ENCODE data around the gene GRID2IP.

Gene GRID2IP

DNA sequence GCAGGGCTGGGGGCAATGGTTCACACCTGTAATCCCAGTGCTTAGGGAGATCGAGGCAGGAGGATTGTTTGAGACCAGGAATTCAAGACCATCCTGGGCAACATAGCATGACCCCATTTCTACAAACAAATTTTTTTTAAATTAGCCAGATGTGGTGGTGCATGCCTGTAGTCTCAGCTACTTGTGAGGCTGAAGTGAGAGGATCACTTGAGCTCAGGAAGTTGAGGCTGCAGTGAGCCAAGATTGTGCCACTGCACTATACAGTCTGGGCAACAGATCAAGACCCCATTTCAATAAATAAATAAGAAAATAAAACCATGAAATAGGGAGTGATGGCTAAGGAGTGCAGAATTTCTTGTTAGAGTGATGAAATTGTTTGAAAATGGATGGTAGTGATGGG lies 8.9 kb downstream of the GRID2IP start:
- DNase-seq (ENCODE audit: low spot score): no peak
- Histone ChIP-seq H3K27ac (no peak overlapping the region), H3K4me3 (no peak overlapping the region)
- TF ChIP-seq, protein P1, sequence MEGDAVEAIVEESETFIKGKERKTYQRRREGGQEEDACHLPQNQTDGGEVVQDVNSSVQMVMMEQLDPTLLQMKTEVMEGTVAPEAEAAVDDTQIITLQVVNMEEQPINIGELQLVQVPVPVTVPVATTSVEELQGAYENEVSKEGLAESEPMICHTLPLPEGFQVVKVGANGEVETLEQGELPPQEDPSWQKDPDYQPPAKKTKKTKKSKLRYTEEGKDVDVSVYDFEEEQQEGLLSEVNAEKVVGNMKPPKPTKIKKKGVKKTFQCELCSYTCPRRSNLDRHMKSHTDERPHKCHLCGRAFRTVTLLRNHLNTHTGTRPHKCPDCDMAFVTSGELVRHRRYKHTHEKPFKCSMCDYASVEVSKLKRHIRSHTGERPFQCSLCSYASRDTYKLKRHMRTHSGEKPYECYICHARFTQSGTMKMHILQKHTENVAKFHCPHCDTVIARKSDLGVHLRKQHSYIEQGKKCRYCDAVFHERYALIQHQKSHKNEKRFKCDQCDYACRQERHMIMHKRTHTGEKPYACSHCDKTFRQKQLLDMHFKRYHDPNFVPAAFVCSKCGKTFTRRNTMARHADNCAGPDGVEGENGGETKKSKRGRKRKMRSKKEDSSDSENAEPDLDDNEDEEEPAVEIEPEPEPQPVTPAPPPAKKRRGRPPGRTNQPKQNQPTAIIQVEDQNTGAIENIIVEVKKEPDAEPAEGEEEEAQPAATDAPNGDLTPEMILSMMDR (IDR thresholded peaks at IDR 0.05): no peak

DNA sequence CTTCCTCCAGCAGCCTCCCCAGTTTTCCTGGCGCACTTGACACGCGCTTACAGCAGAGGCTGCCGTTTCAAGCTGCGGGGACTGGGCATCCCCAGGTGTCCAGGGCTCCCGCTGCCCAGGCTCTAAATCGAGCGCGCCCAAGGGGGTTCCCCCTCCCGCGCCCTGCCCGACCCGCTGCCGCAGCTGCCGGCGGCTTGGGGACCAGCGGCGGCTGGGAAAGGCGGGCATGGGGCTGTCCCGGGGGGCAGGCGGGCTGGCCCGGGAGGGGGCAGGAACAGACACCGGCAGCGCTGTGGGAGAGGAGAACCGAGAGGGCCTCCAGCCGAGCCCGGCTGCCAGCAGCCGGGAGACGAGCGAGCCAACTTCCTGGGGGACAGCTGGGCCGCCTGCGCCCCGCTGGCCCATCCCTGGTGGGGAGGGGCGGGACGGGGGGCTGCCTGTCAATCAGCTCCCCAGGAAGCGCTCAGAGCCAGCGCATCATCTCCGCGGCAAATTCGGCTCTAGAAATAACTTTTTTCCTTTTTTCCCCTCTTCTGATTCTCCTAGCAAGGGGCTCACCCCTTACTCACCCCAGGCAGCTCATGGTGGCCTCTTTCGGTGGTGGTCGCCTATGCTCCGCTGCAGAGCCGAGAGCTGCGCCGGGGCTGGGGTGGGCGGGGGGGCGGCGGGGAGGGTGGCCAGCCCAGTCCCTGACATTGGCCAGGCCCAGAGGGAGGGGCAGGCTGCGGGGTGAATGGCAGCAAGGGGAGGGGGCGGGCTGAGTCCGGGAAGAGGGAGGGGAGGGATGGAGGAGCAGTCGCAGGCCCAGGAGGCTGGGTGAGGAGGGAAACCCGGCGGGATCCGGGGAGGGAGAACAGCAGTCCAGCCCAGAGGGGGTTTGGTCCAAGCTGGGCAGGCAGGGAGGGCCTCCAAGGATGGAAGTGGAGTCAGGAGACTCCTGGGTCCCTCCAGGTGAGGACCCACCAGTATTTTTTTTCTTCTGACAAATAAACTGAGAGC lies 14.7 kb downstream of the GRID2IP start:
- peak overlapping the region; percentile 52 for H3K4me3 ChIP-seq
- TF ChIP-seq, protein P1 (IDR thresholded peaks at IDR 0.05): no peak
- H3K27ac ChIP-seq: no peak overlapping the region
- no peak for DNase-seq (ENCODE audit: low spot score)

DNA sequence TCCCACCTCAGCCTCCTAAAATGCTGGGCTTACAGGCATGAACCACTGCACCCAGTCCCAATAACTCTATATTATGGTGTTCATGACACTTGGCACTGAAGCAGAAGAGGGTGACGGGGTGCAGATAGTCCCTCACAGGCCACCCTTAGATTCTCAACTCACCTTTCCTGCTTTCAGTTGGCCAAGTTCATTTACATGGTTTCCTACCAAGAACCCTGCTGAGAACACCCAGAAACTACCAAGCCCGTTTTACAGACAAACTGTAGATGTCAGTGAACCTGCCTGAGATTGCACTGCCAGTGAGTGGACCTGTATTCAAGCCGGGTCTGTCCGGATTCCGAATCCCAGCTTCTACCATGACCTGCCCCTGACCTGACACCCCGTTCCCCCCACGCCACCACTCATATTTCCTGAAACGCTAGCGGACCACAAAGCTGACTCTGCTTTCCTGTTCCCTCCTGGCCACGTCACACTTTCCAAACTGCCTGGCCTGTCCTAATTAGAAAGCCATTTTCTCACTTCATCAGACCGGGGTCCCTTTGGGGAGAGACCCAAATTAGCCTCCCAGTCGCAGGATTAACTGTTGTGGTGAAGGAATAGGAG lies 17.3 kb downstream of the GRID2IP start:
- TF ChIP-seq, protein P1 (IDR thresholded peaks at IDR 0.05): no peak
- H3K4me3 ChIP-seq: no peak overlapping the region
- H3K27ac ChIP-seq: no peak overlapping the region
- no peak for DNase-seq (ENCODE audit: low spot score)

DNA sequence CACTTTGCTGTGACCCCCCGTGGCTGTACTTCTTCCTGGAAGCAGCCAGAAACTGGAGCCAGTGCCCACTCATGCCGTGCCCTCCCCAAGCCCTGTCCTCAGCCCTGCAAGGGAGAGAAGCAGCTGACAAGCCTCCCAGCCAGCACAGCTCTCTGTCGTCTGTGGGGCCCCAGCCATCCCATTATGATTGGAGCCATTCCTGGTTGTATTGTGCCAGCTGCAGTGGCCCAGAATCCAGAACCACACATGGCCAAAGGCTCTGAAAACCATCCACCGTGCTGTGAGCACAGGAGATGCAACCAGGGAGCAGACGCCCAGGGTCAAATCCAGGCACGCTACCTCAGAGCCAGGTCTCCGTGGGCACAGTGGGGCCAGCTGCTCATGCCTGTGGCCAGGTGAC lies 18.7 kb downstream of the GRID2IP start:
- H3K4me3 ChIP-seq: no peak overlapping the region
- TF ChIP-seq, protein P1 (IDR thresholded peaks at IDR 0.05): no peak

DNA sequence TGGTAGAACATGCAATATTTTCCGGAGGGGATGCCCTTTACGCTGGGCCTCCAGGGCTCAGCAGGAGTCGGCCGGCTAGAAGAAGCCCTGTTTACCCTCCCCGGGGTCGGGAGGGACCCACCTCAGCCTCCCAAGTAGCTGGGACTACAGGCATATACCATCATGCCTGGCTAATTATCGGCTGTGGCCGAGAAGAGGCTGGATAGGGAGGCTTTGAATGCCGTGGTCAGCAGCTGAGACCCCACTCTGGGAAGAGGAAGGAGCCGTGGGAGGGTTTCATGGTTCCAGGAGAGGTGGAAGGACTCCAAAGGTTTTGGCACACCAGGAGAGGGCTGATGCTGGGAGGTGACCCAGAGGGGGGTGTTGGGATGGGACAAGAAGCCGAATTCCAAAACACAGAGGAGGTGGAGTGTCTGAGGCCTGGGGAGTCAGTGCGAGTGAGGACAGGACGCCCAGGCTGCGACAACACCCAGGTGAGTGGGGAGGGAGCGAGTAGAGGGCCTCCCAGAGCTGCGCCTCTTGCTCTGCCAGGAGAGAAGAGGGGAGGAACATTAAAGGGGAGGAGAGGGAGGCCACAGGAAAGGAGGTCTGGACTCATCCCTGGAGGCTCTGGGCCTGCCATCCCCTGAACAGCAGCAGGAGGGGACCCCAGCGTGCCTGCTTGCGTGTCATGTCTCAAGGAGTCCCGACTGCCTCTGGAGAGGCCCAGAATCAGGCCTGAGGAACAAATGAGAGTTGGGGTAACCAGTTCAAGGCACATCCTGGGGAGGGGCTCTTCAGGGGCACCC lies 19.6 kb downstream of the GRID2IP start:
- Histone ChIP-seq H3K27ac (no peak overlapping the region), H3K4me3 (no peak overlapping the region)
- TF ChIP-seq, protein P1 (IDR thresholded peaks at IDR 0.05): no peak
- DNase-seq (ENCODE audit: low spot score): no peak

More for the DNA sequence above, 18.7 kb downstream of the GRID2IP start:
- H3K27ac ChIP-seq: no peak overlapping the region
- no peak for DNase-seq (ENCODE audit: low spot score)

DNA sequence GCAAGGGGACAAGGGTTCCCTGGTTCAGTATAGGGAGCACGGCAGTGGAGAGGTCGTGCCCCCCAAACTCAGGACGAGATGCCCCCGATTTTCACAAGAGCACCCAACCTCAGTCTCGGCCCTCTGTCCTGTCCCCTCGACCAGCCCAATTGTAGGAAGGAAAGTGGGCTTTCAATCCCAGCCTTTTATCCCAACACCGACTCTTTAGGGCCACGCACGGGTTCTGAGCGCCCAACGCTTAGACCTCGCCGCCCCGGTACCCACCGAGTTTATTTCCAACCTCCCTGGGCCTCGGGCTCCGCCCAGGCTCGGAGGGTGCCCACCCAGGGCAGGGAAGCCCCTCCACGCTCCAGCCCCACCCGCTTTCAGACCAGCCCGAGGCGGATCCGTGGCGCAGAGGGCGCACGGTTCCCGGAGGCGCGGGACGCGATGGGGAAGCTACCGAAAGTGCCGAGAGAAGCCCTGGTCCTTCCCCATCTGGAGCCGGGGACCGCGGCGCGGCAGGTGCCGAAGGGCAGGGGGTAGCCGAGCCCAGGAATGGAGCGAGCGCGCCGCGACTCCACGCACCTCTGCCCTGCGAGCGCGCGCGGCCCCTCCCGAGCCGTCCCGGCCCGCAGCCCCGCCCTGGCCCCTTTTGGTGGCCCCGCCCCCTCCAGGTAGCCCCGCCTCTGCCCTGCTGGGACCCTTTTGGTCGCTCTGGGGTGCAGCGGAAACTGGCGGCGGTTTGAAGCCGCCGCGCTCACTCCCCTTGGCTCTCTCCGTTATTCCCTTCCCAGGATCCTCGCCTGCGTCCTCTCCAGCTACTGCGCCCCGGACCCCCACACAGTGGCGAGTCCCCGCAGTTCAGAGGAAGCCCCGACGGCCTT lies 20.4 kb downstream of the GRID2IP start:
- DNase-seq (ENCODE audit: low spot score): no peak
- TF ChIP-seq, protein P1 (IDR thresholded peaks at IDR 0.05): no peak
- Histone ChIP-seq H3K27ac (no peak overlapping the region), H3K4me3 (peak overlapping the region; percentile 63)

Measured in coronary artery (tissue), 2 donors.